Kidney (tissue), 14 donors: ENCODE measurements around the gene GINS2. TPM values are rescaled to one million over a fixed set of nuclear protein-coding genes. Genes with fewer than 3 reads are reported as not detected.

Experiments
- DNase-seq, 5 donors: peaks; one replicate each; pipeline ENCODE4 v3.0.0-alpha.2; 2013 to 2020
- FAIRE-seq: peaks from 2 replicates; lab custom pipeline; 2012; peaks lifted over from hg19 to GRCh38; lab: Jason Lieb, UNC
- H3K27ac ChIP-seq, 2 donors: one replicate each; pipeline ENCODE4 v1.7.0; 2013; ENCODE audit warnings: low read depth in 2 of 2, low read length in 2 of 2, inconsistent platforms in 1 of 2
- H3K27me3 ChIP-seq: one replicate; pipeline ENCODE4 v1.7.1; 2013; ENCODE audit warnings: low read length, inconsistent platforms; ENCODE audit not compliant: control insufficient read depth, insufficient read depth
- H3K36me3 ChIP-seq, 3 donors: one replicate each; pipeline versions ENCODE4 v1.7.0 to v1.7.1; 2013; ENCODE audit warnings: low read length in 3 of 3, control low read depth in 1 of 3, inconsistent platforms in 1 of 3; ENCODE audit not compliant: insufficient read depth in 3 of 3, control insufficient read depth in 2 of 3
- H3K4me1 ChIP-seq, 3 donors: one replicate each; pipeline versions ENCODE4 v1.7.0 to v1.7.1; 2013; ENCODE audit warnings: low read length in 3 of 3, inconsistent platforms in 1 of 3, low read depth in 1 of 3; ENCODE audit not compliant: control insufficient read depth in 2 of 3, insufficient read depth in 2 of 3
- H3K4me3 ChIP-seq, 3 donors: one replicate each; pipeline versions ENCODE4 v1.7.0 to v1.8.1; 2013; ENCODE audit warnings: low read length in 3 of 3, control low read depth in 1 of 3, inconsistent platforms in 1 of 3
- H3K9ac ChIP-seq, 3 donors: one replicate each; pipeline versions ENCODE4 v1.7.0 to v1.7.1; 2013; ENCODE audit warnings: low read length in 3 of 3, control low read depth in 1 of 3, inconsistent platforms in 1 of 3
- H3K9me3 ChIP-seq, 3 donors: one replicate each; pipeline versions ENCODE4 v1.7.0 to v1.7.1; 2013; ENCODE audit warnings: low read length in 3 of 3, control low read depth in 1 of 3, inconsistent platforms in 1 of 3; ENCODE audit not compliant: control insufficient read depth in 2 of 3, insufficient read depth in 1 of 3
- CTCF ChIP-seq: IDR thresholded peaks from 3 replicates; pipeline ENCODE4 v1.5.1; 2012; ENCODE audit warnings: mild to moderate bottlenecking, moderate library complexity, borderline replicate concordance; ENCODE audit not compliant: insufficient read depth; ENCODE audit errors: extremely low read depth
- intact Hi-C: fragments of 100-400 bp; cut with DNase I; formaldehyde crosslinking; loops from one replicate; pipeline ENCODE4 v1.11.1; 2022
- polyA plus RNA-seq: library from polyadenylated mRNA; stranded (reverse); fragments of 350-450 nt; fragmentation: Illumina TruSeq; extraction: RNeasy Lipid Tissue Mini Kit (QIAGEN cat#74804); gene quantifications from one replicate; pipeline ENCODE4 v1.2.3, GENCODE V29; 2014; ENCODE audit warnings: low read depth, low replicate concordance; ENCODE audit not compliant: insufficient read depth
- total RNA-seq: library from RNA; stranded (reverse); fragmentation: NEBNext Ultra II Directional; extraction: Animal tissue kit (Norgen Biotek cat#: 25700); gene quantifications from one replicate; pipeline ENCODE4 v1.2.1, GENCODE V29; 2021
- donor health status: control.
- donor health status: control.
- donor health status: control.
- donor health status: control.
- donor health status: control.
- donor health status: DM: yes; HTN: yes; CAD: no.
- donor health status: Normal renal cell carcinoma (clear cell type).

Gene GINS2
- total and polyA plus RNA-seq, 2 donors from 2014 or later: 0.88 to 0.97 TPM

- Histone ChIP-seq H3K9ac (no peak overlapping the region), H3K27ac (no peak overlapping the region), H3K9me3 (no peaks in the 10 kb centered on the region), H3K4me1 (peaks cover 0 to 11% (median 5%) of the 10 kb centered on the region in 3 donors), H3K36me3 (no peaks in the 10 kb centered on the region), H3K27me3 (no peaks in the 10 kb centered on the region), H3K4me3 (no peak overlapping the region)
- intact Hi-C loops: no loop called here
- peak; percentile 69 for TF ChIP-seq CTCF
- FAIRE-seq (no peak), DNase-seq (peak; percentile 71 to 86 (median 81))
Measured at GRCh38 chr16:85717393-85718152, 28.8 kb upstream of the GINS2 start.

GRCh38 chr16:85716680-85717038 lies 27.9 kb upstream of the GINS2 start:
- no peak for TF ChIP-seq CTCF
- no peak for FAIRE-seq
- no peaks in the 10 kb centered on the region for H3K27me3 ChIP-seq
- no peak overlapping the region for H3K9ac ChIP-seq
- H3K4me1 ChIP-seq: peaks cover 0 to 11% (median 5%) of the 10 kb centered on the region in 3 donors
- H3K36me3 ChIP-seq: no peaks in the 10 kb centered on the region
- intact Hi-C loops: no loop called here
- peaks cover 0 to 7% (median 0%) of the 10 kb centered on the region in 3 donors for H3K9me3 ChIP-seq
- no peak overlapping the region for H3K27ac ChIP-seq
- peak in 2 of 5 donors; percentile 31 to 47 for DNase-seq
- H3K4me3 ChIP-seq: no peak overlapping the region

- peaks cover 0 to 8% (median 0%) of the 10 kb centered on the region in 3 donors for H3K9me3 ChIP-seq
- FAIRE-seq (no peak), DNase-seq (no peak)
- no peak overlapping the region for H3K27ac ChIP-seq
- no peak overlapping the region for H3K9ac ChIP-seq
- no peak overlapping the region for H3K4me3 ChIP-seq
- no peak for TF ChIP-seq CTCF
- no peaks in the 10 kb centered on the region for H3K27me3 ChIP-seq
- no peaks in the 10 kb centered on the region for H3K36me3 ChIP-seq
- peaks cover 0 to 11% (median 5%) of the 10 kb centered on the region in 3 donors for H3K4me1 ChIP-seq
- intact Hi-C loops: no loop called here
Measured at GRCh38 chr16:85716022-85716679, 27.4 kb upstream of the GINS2 start.
